ENCODE results near the gene MYL6.

GRCh38 chr12:56143870-56144269 lies 14.3 kb upstream of the MYL6 start:
- TF ChIP-seq JUND (IDR thresholded peaks at IDR 0.05) (no peak), EZH2phosphoT487 (IDR thresholded peaks at IDR 0.05; ENCODE audit: borderline replicate concordance) (no peak), CEBPB (IDR thresholded peaks at IDR 0.05; ENCODE audit: low read depth) (no peak), POLR2AphosphoS5 (IDR thresholded peaks at IDR 0.05; ENCODE audit: low read depth, low read length) (no peak), POLR2A (IDR thresholded peaks at IDR 0.05; ENCODE audit: borderline replicate concordance, extremely low read depth, insufficient read depth, insufficient read length) (no peak)
- TF ChIP-seq, protein P1, sequence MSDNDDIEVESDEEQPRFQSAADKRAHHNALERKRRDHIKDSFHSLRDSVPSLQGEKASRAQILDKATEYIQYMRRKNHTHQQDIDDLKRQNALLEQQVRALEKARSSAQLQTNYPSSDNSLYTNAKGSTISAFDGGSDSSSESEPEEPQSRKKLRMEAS (IDR thresholded peaks at IDR 0.05): no peak
- TF ChIP-seq, protein P2, sequence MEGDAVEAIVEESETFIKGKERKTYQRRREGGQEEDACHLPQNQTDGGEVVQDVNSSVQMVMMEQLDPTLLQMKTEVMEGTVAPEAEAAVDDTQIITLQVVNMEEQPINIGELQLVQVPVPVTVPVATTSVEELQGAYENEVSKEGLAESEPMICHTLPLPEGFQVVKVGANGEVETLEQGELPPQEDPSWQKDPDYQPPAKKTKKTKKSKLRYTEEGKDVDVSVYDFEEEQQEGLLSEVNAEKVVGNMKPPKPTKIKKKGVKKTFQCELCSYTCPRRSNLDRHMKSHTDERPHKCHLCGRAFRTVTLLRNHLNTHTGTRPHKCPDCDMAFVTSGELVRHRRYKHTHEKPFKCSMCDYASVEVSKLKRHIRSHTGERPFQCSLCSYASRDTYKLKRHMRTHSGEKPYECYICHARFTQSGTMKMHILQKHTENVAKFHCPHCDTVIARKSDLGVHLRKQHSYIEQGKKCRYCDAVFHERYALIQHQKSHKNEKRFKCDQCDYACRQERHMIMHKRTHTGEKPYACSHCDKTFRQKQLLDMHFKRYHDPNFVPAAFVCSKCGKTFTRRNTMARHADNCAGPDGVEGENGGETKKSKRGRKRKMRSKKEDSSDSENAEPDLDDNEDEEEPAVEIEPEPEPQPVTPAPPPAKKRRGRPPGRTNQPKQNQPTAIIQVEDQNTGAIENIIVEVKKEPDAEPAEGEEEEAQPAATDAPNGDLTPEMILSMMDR (IDR thresholded peaks at IDR 0.05 in 2 of 3, conservative IDR thresholded peaks at IDR 0.05 in 1 of 3; ENCODE audit: borderline replicate concordance in 1 of 3, insufficient read depth in 1 of 3, low read depth in 2 of 3, low read length in 2 of 3): no peak

All from HCT116 (cell line).